OCI-LY7 (cell line): ENCODE data around the gene PDPN. TPM values are rescaled to one million over a fixed set of nuclear protein-coding genes. Genes with fewer than 3 reads are reported as not detected.

Source experiments
- BruUV-seq: library from RNA; stranded (reverse); fragments of 400-500 nt; replicated peaks from 2 replicates; lab custom pipeline; 2021; lab: Mats Ljungman, UMichigan
- CTCF ChIA-PET: fragments of 300-600 bp; sonication (Branson Sonifier 250); formaldehyde crosslinking; loops from one replicate; lab custom pipeline; 2022; ENCODE audit warnings: antibody characterized with exemption; ENCODE audit not compliant: unreplicated experiment; lab: Charles Lee
- POLR2A ChIA-PET: fragments of 300-600 bp; sonication (Branson Sonifier 250); formaldehyde crosslinking; loops from one replicate; lab custom pipeline; 2022; ENCODE audit warnings: antibody characterized with exemption; lab: Charles Lee
- DNase-seq: peaks from one replicate; pipeline ENCODE4 v3.0.0-alpha.2; 2015; ENCODE audit warnings: low spot score
- H2AFZ ChIP-seq: fragments of 200-600 bp; sonication (generic), shearing (Covaris generic); 2 replicates; pipeline ENCODE4 v1.6.1; 2014; ENCODE audit warnings: mild to moderate bottlenecking, antibody characterized with exemption, low read length, moderate library complexity
- H3K27ac ChIP-seq: fragments of 200-600 bp; sonication (generic); 2 replicates; pipeline ENCODE4 v1.5.1; 2014; ENCODE audit warnings: mixed run types, low read depth, mild to moderate bottlenecking, moderate library complexity, low read length, inconsistent platforms; ENCODE audit not compliant: poor library complexity, severe bottlenecking
- H3K36me3 ChIP-seq: fragments of 200-600 bp; sonication (generic); 2 replicates; pipeline ENCODE4 v1.6.1; 2014; ENCODE audit warnings: mild to moderate bottlenecking, antibody characterized with exemption, low read length, moderate library complexity, mixed read lengths; ENCODE audit not compliant: insufficient read depth
- H3K4me1 ChIP-seq: fragments of 200-600 bp; sonication (generic); 2 replicates; pipeline ENCODE4 v1.5.1; 2014; ENCODE audit warnings: mild to moderate bottlenecking, low read length; ENCODE audit not compliant: insufficient read depth, poor library complexity, severe bottlenecking
- H3K4me2 ChIP-seq: fragments of 200-600 bp; sonication (generic); 2 replicates; pipeline ENCODE4 v1.6.1; 2014; ENCODE audit warnings: mild to moderate bottlenecking, low read length
- H3K4me3 ChIP-seq: fragments of 200-600 bp; sonication (generic); 2 replicates; pipeline ENCODE4 v1.5.1; 2014; ENCODE audit warnings: mild to moderate bottlenecking, low read depth, low read length; ENCODE audit not compliant: poor library complexity, severe bottlenecking
- H3K79me2 ChIP-seq: fragments of 200-600 bp; sonication (generic); 2 replicates; pipeline ENCODE4 v1.6.1; 2016; ENCODE audit warnings: low read depth, mild to moderate bottlenecking, low read length, moderate library complexity, mixed read lengths; ENCODE audit not compliant: insufficient read depth
- H3K9me2 ChIP-seq: fragments of 200-600 bp; sonication (generic); 2 replicates; pipeline ENCODE4 v1.6.1; 2016; ENCODE audit warnings: mild to moderate bottlenecking, low read length, mixed read lengths; ENCODE audit not compliant: insufficient read depth
- H3K9me3 ChIP-seq: fragments of 200-600 bp; sonication (generic); 2 replicates; pipeline ENCODE4 v1.6.1; 2014; ENCODE audit warnings: mild to moderate bottlenecking, mixed run types, low read length, mixed read lengths
- H4K20me1 ChIP-seq: fragments of 200-600 bp; sonication (generic); 2 replicates; pipeline ENCODE4 v1.6.1; 2014; ENCODE audit warnings: mild to moderate bottlenecking, antibody characterized with exemption, low read length, moderate library complexity, mixed read lengths; ENCODE audit not compliant: insufficient read depth
- CTCF ChIP-seq: fragments of 200-600 bp; sonication (generic); conservative IDR thresholded peaks from 2 replicates; pipeline ENCODE4 v1.5.1; 2014; ENCODE audit warnings: mild to moderate bottlenecking, antibody characterized with exemption, low read length, moderate library complexity, mixed read lengths
- EZH2phosphoT487 ChIP-seq: fragments of 200-600 bp; sonication (generic); IDR thresholded peaks from 2 replicates; pipeline ENCODE4 v1.6.1; 2018; ENCODE audit warnings: low read depth, borderline replicate concordance, mild to moderate bottlenecking, mixed run types, antibody characterized with exemption, low read length, moderate library complexity, mixed read lengths
- intact Hi-C: fragments of 100-400 bp; cut with micrococcal nuclease; formaldehyde crosslinking; loops from one replicate; pipeline ENCODE4 v1.10.0; 2022; ENCODE audit not compliant: unreplicated experiment
- total RNA-seq, 2 experiments: library from RNA; depleted of rRNA in 1 of 2; stranded (reverse); fragments of >200 nt in 1 of 2; shearing (Covaris generic) in 1 of 2; gene quantifications; 2 replicates each; pipeline ENCODE4 v1.2.3, GENCODE V29; 2014 to 2022

The PDPN gene
- total RNA-seq, 2 experiments from 2014 or later, result not detected

- TF ChIP-seq CTCF (no peak), EZH2phosphoT487 (no peak)
- Histone ChIP-seq H3K4me3 (no peak overlapping the region), H4K20me1 (no peaks in the 10 kb centered on the region), H2AFZ (no peak overlapping the region), H3K9me3 (no peaks in the 10 kb centered on the region), H3K27ac (no peak overlapping the region), H3K79me2 (no peaks in the 10 kb centered on the region), H3K4me2 (no peak overlapping the region), H3K36me3 (no peaks in the 10 kb centered on the region), H3K9me2 (no peaks in the 10 kb centered on the region), H3K4me1 (no peaks in the 10 kb centered on the region)
- intact Hi-C loops, result no loop called here
- ChIA-PET POLR2A (no interaction called here), CTCF (no interaction called here)
- no peak for DNase-seq
- no TSS peak for BruUV-seq
These were observed 39.4 kb upstream of the PDPN start for GRCh38 chr1:13544221-13544556.

GRCh38 chr1:13546791-13547190 is 36.8 kb upstream of the PDPN start:
- BruUV-seq, result no TSS peak
- no peak overlapping the region for H3K4me2 ChIP-seq
- no peaks in the 10 kb centered on the region for H3K79me2 ChIP-seq
- H2AFZ ChIP-seq, result no peak overlapping the region
- H3K9me2 ChIP-seq, result no peaks in the 10 kb centered on the region
- TF ChIP-seq EZH2phosphoT487, result no peak
- no peak for TF ChIP-seq CTCF
- H3K4me3 ChIP-seq, result no peak overlapping the region
- H3K36me3 ChIP-seq, result no peaks in the 10 kb centered on the region
- no peaks in the 10 kb centered on the region for H3K4me1 ChIP-seq
- intact Hi-C loops, result no loop called here
- no peaks in the 10 kb centered on the region for H3K9me3 ChIP-seq
- H3K27ac ChIP-seq, result no peak overlapping the region
- DNase-seq, result no peak
- CTCF ChIA-PET, result no interaction called here
- no peaks in the 10 kb centered on the region for H4K20me1 ChIP-seq
- POLR2A ChIA-PET, result no interaction called here

- no peaks in the 10 kb centered on the region for H3K9me3 ChIP-seq
- intact Hi-C loops, result no loop called here
- CTCF ChIA-PET, result no interaction called here
- POLR2A ChIA-PET, result no interaction called here
- no peak overlapping the region for H2AFZ ChIP-seq
- no peaks in the 10 kb centered on the region for H4K20me1 ChIP-seq
- TF ChIP-seq EZH2phosphoT487 (no peak), CTCF (no peak)
- no TSS peak for BruUV-seq
- no peaks in the 10 kb centered on the region for H3K9me2 ChIP-seq
- H3K4me2 ChIP-seq, result no peak overlapping the region
- no peaks in the 10 kb centered on the region for H3K4me1 ChIP-seq
- no peak overlapping the region for H3K27ac ChIP-seq
- H3K4me3 ChIP-seq, result no peak overlapping the region
- H3K79me2 ChIP-seq, result no peaks in the 10 kb centered on the region
- no peaks in the 10 kb centered on the region for H3K36me3 ChIP-seq
- DNase-seq, result no peak
These were observed 35.4 kb upstream of the PDPN start for GRCh38 chr1:13548281-13548680.
